HCT116 (cell line): ENCODE results near the gene WDR89. TPM values are rescaled to one million over a fixed set of nuclear protein-coding genes. Genes with fewer than 3 reads are reported as not detected.

Experiments used
- ATAC-seq: fragments of 200-7000 bp; cut with Tn5 transposase; 2 replicates; pipeline ENCODE4 v1.9.1; 2020; ENCODE audit warnings: mild to moderate bottlenecking, moderate library complexity
- BruUV-seq: library from RNA; stranded (reverse); fragments of 400-500 nt; replicated peaks from 2 replicates; lab custom pipeline; 2021; lab: Mats Ljungman, UMichigan
- CTCF ChIA-PET: fragments of 300-600 bp; sonication (Branson Sonifier 250); formaldehyde crosslinking; loops from one replicate; lab custom pipeline; 2021; ENCODE audit warnings: antibody characterized with exemption; lab: Charles Lee
- POLR2A ChIA-PET: fragments of 300-600, 350-600 bp; sonication (Branson Sonifier 250); formaldehyde crosslinking; loops from one replicate; lab custom pipeline; 2021; ENCODE audit warnings: antibody characterized with exemption; lab: Charles Lee
- RAD21 ChIA-PET, 2 experiments: fragments of 300-600 bp; sonication (Branson Sonifier 250); formaldehyde crosslinking; loops; one replicate each; lab custom pipeline; 2023; ENCODE audit warnings: low total read pairs in 2 of 2; ENCODE audit not compliant: uncharacterized antibody in 2 of 2, unreplicated experiment in 2 of 2, low non-redundant PET in 1 of 2; lab: Charles Lee
- DNase-seq: peaks from one replicate; pipeline ENCODE4 v3.0.0-alpha.2; 2010; ENCODE audit warnings: low read depth, low spot score
- H2AFZ ChIP-seq: fragments of 200-600 bp; shearing (Covaris generic), sonication (generic); 2 replicates; pipeline ENCODE4 v1.6.1; 2017; ENCODE audit warnings: low read depth, mixed run types, mixed read lengths, antibody characterized with exemption, low read length; ENCODE audit not compliant: poor library complexity, severe bottlenecking
- H3K27ac ChIP-seq: 2 replicates; pipeline ENCODE4 v1.5.1; 2012; ENCODE audit warnings: low read depth, low read length
- H3K27me3 ChIP-seq: fragments of 200-600 bp; sonication (generic); 2 replicates; pipeline ENCODE4 v1.6.1; 2016; ENCODE audit warnings: mixed run types, low read length, mixed read lengths; ENCODE audit not compliant: insufficient read depth
- H3K36me3 ChIP-seq, 2 experiments: fragments of 200-500 bp in 1 of 2; fragments of 200-600 bp in 1 of 2; sonication (Bioruptor generic) in 1 of 2; sonication (generic) in 1 of 2; 2 replicates each; pipeline versions ENCODE4 v1.5.1 to v1.6.1; 2014 to 2016; ENCODE audit warnings: low read length in 2 of 2, inconsistent platforms in 1 of 2, mixed read lengths in 1 of 2, mixed run types in 1 of 2; ENCODE audit not compliant: insufficient read depth in 2 of 2, control insufficient read depth in 1 of 2
- H3K4me1 ChIP-seq, 2 experiments: fragments of 200-600 bp in 1 of 2; sonication (generic) in 1 of 2; 2 replicates each; pipeline versions ENCODE4 v1.5.1 to v1.6.1; 2012 to 2017; ENCODE audit warnings: low read length in 2 of 2, inconsistent platforms in 1 of 2, mild to moderate bottlenecking in 1 of 2, mixed read lengths in 1 of 2, mixed run types in 1 of 2, moderate library complexity in 1 of 2; ENCODE audit not compliant: insufficient read depth in 2 of 2, control insufficient read depth in 1 of 2
- H3K4me2 ChIP-seq: fragments of 200-600 bp; sonication (generic); 2 replicates; pipeline ENCODE4 v1.6.1; 2017; ENCODE audit warnings: mixed run types, low read length, mixed read lengths
- H3K4me3 ChIP-seq, 2 experiments: fragments of 200-600 bp in 1 of 2; sonication (generic) in 1 of 2; replicated peaks in 1 of 2; 2 replicates each; pipeline ENCODE4 v1.5.1; 2011 to 2016; ENCODE audit warnings: low read length in 2 of 2, control low read depth in 1 of 2, low read depth in 1 of 2, mild to moderate bottlenecking in 1 of 2, mixed read lengths in 1 of 2, mixed run types in 1 of 2
- H3K79me2 ChIP-seq: fragments of 200-600 bp; sonication (generic); 2 replicates; pipeline ENCODE4 v1.6.1; 2017; ENCODE audit warnings: mild to moderate bottlenecking, mixed run types, low read length, moderate library complexity, mixed read lengths; ENCODE audit not compliant: insufficient read depth
- H3K9ac ChIP-seq: fragments of 200-600 bp; sonication (generic); 2 replicates; pipeline ENCODE4 v1.6.1; 2016; ENCODE audit warnings: low read length, mixed read lengths
- H3K9me2 ChIP-seq: fragments of 200-600 bp; sonication (generic), shearing (Covaris generic); 2 replicates; pipeline ENCODE4 v1.6.1; 2017; ENCODE audit warnings: mixed run types, mild to moderate bottlenecking, moderate library complexity; ENCODE audit not compliant: insufficient read depth
- H3K9me3 ChIP-seq, 2 experiments: fragments of 200-500 bp in 1 of 2; fragments of 200-600 bp in 1 of 2; sonication (Bioruptor generic) in 1 of 2; sonication (generic) in 1 of 2; 2 replicates each; pipeline ENCODE4 v1.6.1; 2014 to 2017; ENCODE audit warnings: low read length in 2 of 2, mixed read lengths in 2 of 2, inconsistent platforms in 1 of 2, low read depth in 1 of 2, mild to moderate bottlenecking in 1 of 2, mixed run types in 1 of 2, moderate library complexity in 1 of 2; ENCODE audit not compliant: control insufficient read depth in 1 of 2, insufficient read depth in 1 of 2
- H4K20me1 ChIP-seq: fragments of 200-600 bp; sonication (generic), shearing (Covaris generic); 2 replicates; pipeline ENCODE4 v1.6.1; 2017; ENCODE audit warnings: mixed run types, mild to moderate bottlenecking, moderate library complexity; ENCODE audit not compliant: insufficient read depth
- CBX3 ChIP-seq: IDR thresholded peaks from 2 replicates; pipeline ENCODE4 v1.6.1; 2012; ENCODE audit warnings: low read depth
- FOSL1 ChIP-seq: IDR thresholded peaks from 2 replicates; pipeline ENCODE4 v1.6.1; 2012; ENCODE audit warnings: low read depth
- RAD21 ChIP-seq: IDR thresholded peaks from 2 replicates; pipeline ENCODE4 v1.6.1; 2012; ENCODE audit warnings: low read depth, mild to moderate bottlenecking
- ZNF274 ChIP-seq: fragments of 200-500 bp; sonication (Bioruptor generic); IDR thresholded peaks from 2 replicates; pipeline ENCODE4 v1.6.1; 2014; ENCODE audit warnings: mild to moderate bottlenecking, low read depth, low read length, inconsistent platforms
- intact Hi-C: fragments of 100-400 bp; cut with micrococcal nuclease; formaldehyde crosslinking; loops from 2 replicates; pipeline ENCODE4 v1.10.0; 2022
- total RNA-seq: library from RNA; stranded (reverse); gene quantifications from one replicate; pipeline ENCODE4 v1.2.1, GENCODE V29; 2021; ENCODE audit not compliant: unreplicated experiment
- TF ChIP-seq, protein P1 (sequence below): IDR thresholded peaks from 2 replicates; pipeline ENCODE4 v1.6.1; 2011; ENCODE audit warnings: mild to moderate bottlenecking, low read length, moderate library complexity; ENCODE audit not compliant: insufficient replicate concordance; ENCODE audit errors: extremely low read depth

WDR89 gene
- total RNA-seq, 1 experiment from 2014 or later = 22.8 TPM

GRCh38 chr14:63573581-63573980, 68.1 kb downstream of the WDR89 start:
- BruUV-seq = no TSS peak
- Histone ChIP-seq H2AFZ (no peak overlapping the region), H3K36me3 (no peaks in the 10 kb centered on the region), H3K9me2 (no peaks in the 10 kb centered on the region), H4K20me1 (no peaks in the 10 kb centered on the region), H3K9ac (no peak overlapping the region), H3K27ac (no peak overlapping the region), H3K4me1 (peaks cover 4 to 6% of the 10 kb centered on the region in 2 experiments; a peak in 2 of 4 replicates), H3K79me2 (no peaks in the 10 kb centered on the region), H3K4me2 (no peak overlapping the region; the same call in 1 of the 2 replicates), H3K4me3 (no peak overlapping the region), H3K9me3 (no peaks in the 10 kb centered on the region), H3K27me3 (no peaks in the 10 kb centered on the region)
- DNase-seq (no peak), ATAC-seq (no peak)
- TF ChIP-seq FOSL1 (peak; percentile 25; the same call in 1 of the 2 replicates), CBX3 (no peak), ZNF274 (no peak), RAD21 (no peak)
- RAD21 ChIA-PET = interaction anchor here in 1 of 2 experiments (0.7 kb wide), 1 partner anchor 185 kb away, joined by 4 read pairs; no protein-coding TSS in a partner anchor
- CTCF ChIA-PET = no interaction called here
- POLR2A ChIA-PET = interaction anchor here (0.5 to 0.8 kb wide), 2 partner anchors 30 to 35 kb away, joined by 3 read pairs; partner anchors contain the start of gene PPP2R5E
- intact Hi-C loops = no loop called here

- no TSS peak for BruUV-seq
- POLR2A ChIA-PET = no interaction called here
- no peak overlapping the region for H3K4me2 ChIP-seq
Observed at GRCh38 chr14:63565448-63565847, 76.2 kb downstream of the WDR89 start.

More at GRCh38 chr14:63565448-63565847, 76.2 kb downstream of the WDR89 start:
- Histone ChIP-seq H3K27ac (no peak overlapping the region), H3K36me3 (no peaks in the 10 kb centered on the region), H3K79me2 (no peaks in the 10 kb centered on the region), H3K9ac (no peak overlapping the region), H4K20me1 (no peaks in the 10 kb centered on the region), H3K9me3 (no peaks in the 10 kb centered on the region), H3K9me2 (no peaks in the 10 kb centered on the region), H3K27me3 (no peaks in the 10 kb centered on the region), H3K4me1 (peaks cover 0 to under 1% of the 10 kb centered on the region in 2 experiments; a peak in 1 of 4 replicates), H2AFZ (no peak overlapping the region), H3K4me3 (no peak overlapping the region)
- CTCF ChIA-PET = no interaction called here
- ATAC-seq (no peak), DNase-seq (no peak)
- intact Hi-C loops = no loop called here
- TF ChIP-seq, protein P1, sequence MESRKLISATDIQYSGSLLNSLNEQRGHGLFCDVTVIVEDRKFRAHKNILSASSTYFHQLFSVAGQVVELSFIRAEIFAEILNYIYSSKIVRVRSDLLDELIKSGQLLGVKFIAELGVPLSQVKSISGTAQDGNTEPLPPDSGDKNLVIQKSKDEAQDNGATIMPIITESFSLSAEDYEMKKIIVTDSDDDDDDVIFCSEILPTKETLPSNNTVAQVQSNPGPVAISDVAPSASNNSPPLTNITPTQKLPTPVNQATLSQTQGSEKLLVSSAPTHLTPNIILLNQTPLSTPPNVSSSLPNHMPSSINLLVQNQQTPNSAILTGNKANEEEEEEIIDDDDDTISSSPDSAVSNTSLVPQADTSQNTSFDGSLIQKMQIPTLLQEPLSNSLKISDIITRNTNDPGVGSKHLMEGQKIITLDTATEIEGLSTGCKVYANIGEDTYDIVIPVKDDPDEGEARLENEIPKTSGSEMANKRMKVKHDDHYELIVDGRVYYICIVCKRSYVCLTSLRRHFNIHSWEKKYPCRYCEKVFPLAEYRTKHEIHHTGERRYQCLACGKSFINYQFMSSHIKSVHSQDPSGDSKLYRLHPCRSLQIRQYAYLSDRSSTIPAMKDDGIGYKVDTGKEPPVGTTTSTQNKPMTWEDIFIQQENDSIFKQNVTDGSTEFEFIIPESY = no peak
- no peak for TF ChIP-seq RAD21
- RAD21 ChIA-PET = no interaction called here
